Activated naive CD4-positive, alpha-beta T cell treated with anti-CD3 and anti-CD28 coated beads, Interleukin-2, amount 10 ng/mL, durations not matched to agents 7 days and 5 days (primary cell): ENCODE results near the gene LRRK1.

Source experiments
- CTCF ChIA-PET: fragments of 350-600 bp; sonication (Branson Sonifier 250); formaldehyde crosslinking; loops from one replicate; lab custom pipeline; 2021; ENCODE audit warnings: antibody characterized with exemption; lab: Charles Lee
- DNase-seq: peaks from one replicate; pipeline ENCODE4 v3.0.0-alpha.2; 2020
- H3K27ac Mint-ChIP-seq: one replicate; pipeline ENCODE4 v1.8.0; 2021; ENCODE audit warnings: mild to moderate bottlenecking, moderate library complexity, mixed read lengths
- H3K27me3 Mint-ChIP-seq: one replicate; pipeline ENCODE4 v1.8.0; 2021; ENCODE audit warnings: mild to moderate bottlenecking, mixed read lengths
- H3K36me3 Mint-ChIP-seq: one replicate; pipeline ENCODE4 v1.8.0; 2021; ENCODE audit warnings: mixed read lengths
- H3K4me1 Mint-ChIP-seq: one replicate; pipeline ENCODE4 v1.8.0; 2021; ENCODE audit warnings: mixed read lengths
- H3K4me3 Mint-ChIP-seq: one replicate; pipeline ENCODE4 v1.8.0; 2021; ENCODE audit warnings: mild to moderate bottlenecking, moderate library complexity, mixed read lengths
- H3K9me3 Mint-ChIP-seq: one replicate; pipeline ENCODE4 v1.8.0; 2021; ENCODE audit warnings: mixed read lengths

LRRK1 gene

GRCh38 chr15:100885116-100885515, 34.0 kb upstream of the LRRK1 start:
- Mint-ChIP-seq H3K9me3 (no peaks in the 10 kb centered on the region), H3K27me3 (peaks cover 96% of the 10 kb centered on the region), H3K4me3 (no peak overlapping the region), H3K27ac (no peak overlapping the region), H3K36me3 (no peaks in the 10 kb centered on the region), H3K4me1 (peaks cover 14% of the 10 kb centered on the region)
- CTCF ChIA-PET: interaction anchor here (0.7 kb wide), 1 partner anchor 1703 kb away, joined by 3 read pairs; no protein-coding TSS in a partner anchor
- DNase-seq: no peak

- Mint-ChIP-seq H3K27me3 (peaks cover 96% of the 10 kb centered on the region), H3K4me3 (no peak overlapping the region), H3K4me1 (peaks cover 8% of the 10 kb centered on the region), H3K27ac (no peak overlapping the region), H3K9me3 (no peaks in the 10 kb centered on the region), H3K36me3 (no peaks in the 10 kb centered on the region)
- DNase-seq: no peak
- CTCF ChIA-PET: interaction anchor here (0.7 kb wide), 1 partner anchor 1704 kb away, joined by 3 read pairs; no protein-coding TSS in a partner anchor
These were observed 33.3 kb upstream of the LRRK1 start for GRCh38 chr15:100885811-100886210.

GRCh38 chr15:100887211-100887913, 31.8 kb upstream of the LRRK1 start:
- Mint-ChIP-seq H3K27ac (no peak overlapping the region), H3K36me3 (no peaks in the 10 kb centered on the region), H3K27me3 (peaks cover 96% of the 10 kb centered on the region), H3K4me3 (no peak overlapping the region), H3K4me1 (peaks cover 6% of the 10 kb centered on the region), H3K9me3 (no peaks in the 10 kb centered on the region)
- no peak for DNase-seq
- CTCF ChIA-PET: no interaction called here

- CTCF ChIA-PET: interaction anchor here (0.8 to 1.5 kb wide), 4 partner anchors 13 to 29 kb away, joined by 3 to 6 read pairs (median 4); partner anchors contain the start of gene LRRK1
- Mint-ChIP-seq H3K4me1 (peaks cover 6% of the 10 kb centered on the region), H3K9me3 (no peaks in the 10 kb centered on the region), H3K36me3 (no peaks in the 10 kb centered on the region), H3K27me3 (peaks cover 96% of the 10 kb centered on the region), H3K4me3 (no peak overlapping the region), H3K27ac (no peak overlapping the region)
- DNase-seq: no peak
These were observed 29.6 kb upstream of the LRRK1 start for GRCh38 chr15:100889385-100890050.

GRCh38 chr15:100890051-100890720, 29.0 kb upstream of the LRRK1 start:
- CTCF ChIA-PET: interaction anchor here (0.8 to 1.5 kb wide), 3 partner anchors 14 to 28 kb away, joined by 3 to 6 read pairs (median 5); partner anchors contain the start of gene LRRK1

DNA sequence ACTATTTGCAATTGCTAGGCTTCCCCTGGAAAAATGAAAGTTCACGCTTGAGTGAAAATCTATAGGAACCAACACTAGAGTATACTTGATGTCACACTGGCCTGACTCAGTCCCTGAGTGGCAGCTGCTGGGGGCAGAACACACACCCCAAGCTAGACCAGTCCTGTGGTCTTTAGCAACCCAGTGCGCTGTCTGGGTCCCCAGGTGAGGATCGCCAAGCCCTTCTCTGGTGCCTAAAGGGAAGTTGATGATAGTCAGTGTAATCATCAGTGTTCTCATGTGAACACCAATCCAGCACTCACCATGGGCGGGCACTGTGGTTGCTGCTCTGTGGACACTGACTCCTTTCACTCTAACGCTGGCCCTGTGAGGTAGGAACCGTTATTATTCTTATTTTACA, 28.3 kb upstream of the LRRK1 start:
- CTCF ChIA-PET: no interaction called here
- Mint-ChIP-seq H3K4me1 (peaks cover 6% of the 10 kb centered on the region), H3K27ac (peak overlapping the region; percentile 28), H3K27me3 (peaks cover 93% of the 10 kb centered on the region), H3K4me3 (no peak overlapping the region), H3K36me3 (no peaks in the 10 kb centered on the region), H3K9me3 (no peaks in the 10 kb centered on the region)
- no peak for DNase-seq

More at GRCh38 chr15:100890051-100890720, 29.0 kb upstream of the LRRK1 start:
- peaks cover 6% of the 10 kb centered on the region for H3K4me1 Mint-ChIP-seq
- H3K36me3 Mint-ChIP-seq: no peaks in the 10 kb centered on the region
- peaks cover 93% of the 10 kb centered on the region for H3K27me3 Mint-ChIP-seq
- H3K9me3 Mint-ChIP-seq: no peaks in the 10 kb centered on the region
- H3K4me3 Mint-ChIP-seq: no peak overlapping the region
- DNase-seq: no peak
- no peak overlapping the region for H3K27ac Mint-ChIP-seq

GRCh38 chr15:100891307-100892012, 27.7 kb upstream of the LRRK1 start:
- no peak overlapping the region for H3K27ac Mint-ChIP-seq
- H3K4me3 Mint-ChIP-seq: no peak overlapping the region
- peaks cover 88% of the 10 kb centered on the region for H3K27me3 Mint-ChIP-seq
- H3K36me3 Mint-ChIP-seq: no peaks in the 10 kb centered on the region
- CTCF ChIA-PET: no interaction called here
- no peaks in the 10 kb centered on the region for H3K9me3 Mint-ChIP-seq
- no peak for DNase-seq
- H3K4me1 Mint-ChIP-seq: peaks cover 6% of the 10 kb centered on the region

DNA sequence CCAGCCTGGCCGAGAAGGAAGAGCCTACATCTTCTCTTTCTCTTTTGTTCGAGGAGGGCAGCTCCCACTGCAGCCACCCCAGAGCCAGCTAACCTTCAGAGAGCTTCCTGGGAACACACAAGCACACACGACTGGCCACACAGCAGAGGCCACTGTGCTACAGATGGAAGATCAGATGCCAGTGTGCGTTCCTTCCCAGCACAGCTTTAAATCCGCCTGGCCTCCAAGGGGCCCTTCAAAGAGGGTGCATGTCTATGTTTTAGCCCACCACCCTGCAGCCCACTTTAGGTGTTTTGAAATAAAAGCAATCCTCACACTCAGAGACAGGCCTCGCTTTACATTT, 27.2 kb upstream of the LRRK1 start:
- Mint-ChIP-seq H3K27me3 (peaks cover 84% of the 10 kb centered on the region), H3K36me3 (no peaks in the 10 kb centered on the region), H3K9me3 (no peaks in the 10 kb centered on the region), H3K4me1 (peaks cover 6% of the 10 kb centered on the region), H3K27ac (no peak overlapping the region), H3K4me3 (no peak overlapping the region)
- CTCF ChIA-PET: no interaction called here
- no peak for DNase-seq

GRCh38 chr15:100893261-100893963, 25.7 kb upstream of the LRRK1 start:
- DNase-seq: no peak
- CTCF ChIA-PET: no interaction called here
- peaks cover 6% of the 10 kb centered on the region for H3K4me1 Mint-ChIP-seq
- H3K4me3 Mint-ChIP-seq: no peak overlapping the region
- no peaks in the 10 kb centered on the region for H3K36me3 Mint-ChIP-seq
- no peak overlapping the region for H3K27ac Mint-ChIP-seq
- H3K9me3 Mint-ChIP-seq: no peaks in the 10 kb centered on the region
- peaks cover 79% of the 10 kb centered on the region for H3K27me3 Mint-ChIP-seq

DNA sequence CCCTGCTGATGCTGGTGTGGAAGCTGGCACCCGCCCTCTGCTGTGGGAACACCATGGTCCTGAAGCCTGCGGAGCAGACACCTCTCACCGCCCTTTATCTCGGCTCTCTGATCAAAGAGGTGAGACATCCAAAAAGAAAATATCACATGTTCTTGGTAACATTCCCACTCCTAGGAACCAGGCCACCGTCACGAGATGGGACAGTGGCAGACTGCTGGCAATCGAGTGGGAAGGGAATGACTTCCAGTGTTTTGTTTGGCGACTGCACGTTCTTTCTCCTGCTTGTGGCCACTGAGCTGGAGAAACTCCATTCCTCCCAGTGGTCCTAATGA, 25.2 kb upstream of the LRRK1 start:
- CTCF ChIA-PET: no interaction called here

GRCh38 chr15:100895721-100896120, 23.4 kb upstream of the LRRK1 start:
- DNase-seq: no peak
- Mint-ChIP-seq H3K4me3 (no peak overlapping the region), H3K27me3 (peaks cover 56% of the 10 kb centered on the region), H3K9me3 (no peaks in the 10 kb centered on the region), H3K27ac (no peak overlapping the region), H3K4me1 (no peaks in the 10 kb centered on the region), H3K36me3 (no peaks in the 10 kb centered on the region)
- CTCF ChIA-PET: interaction anchor here (0.9 to 1.6 kb wide), 2 partner anchors 111 to 113 kb away, joined by 3 to 7 read pairs; no protein-coding TSS in a partner anchor

More for the DNA sequence above, 25.2 kb upstream of the LRRK1 start:
- Mint-ChIP-seq H3K4me3 (no peak overlapping the region), H3K4me1 (peaks cover 6% of the 10 kb centered on the region), H3K27ac (no peak overlapping the region), H3K27me3 (peaks cover 74% of the 10 kb centered on the region), H3K36me3 (no peaks in the 10 kb centered on the region), H3K9me3 (no peaks in the 10 kb centered on the region)
- no peak for DNase-seq

DNA sequence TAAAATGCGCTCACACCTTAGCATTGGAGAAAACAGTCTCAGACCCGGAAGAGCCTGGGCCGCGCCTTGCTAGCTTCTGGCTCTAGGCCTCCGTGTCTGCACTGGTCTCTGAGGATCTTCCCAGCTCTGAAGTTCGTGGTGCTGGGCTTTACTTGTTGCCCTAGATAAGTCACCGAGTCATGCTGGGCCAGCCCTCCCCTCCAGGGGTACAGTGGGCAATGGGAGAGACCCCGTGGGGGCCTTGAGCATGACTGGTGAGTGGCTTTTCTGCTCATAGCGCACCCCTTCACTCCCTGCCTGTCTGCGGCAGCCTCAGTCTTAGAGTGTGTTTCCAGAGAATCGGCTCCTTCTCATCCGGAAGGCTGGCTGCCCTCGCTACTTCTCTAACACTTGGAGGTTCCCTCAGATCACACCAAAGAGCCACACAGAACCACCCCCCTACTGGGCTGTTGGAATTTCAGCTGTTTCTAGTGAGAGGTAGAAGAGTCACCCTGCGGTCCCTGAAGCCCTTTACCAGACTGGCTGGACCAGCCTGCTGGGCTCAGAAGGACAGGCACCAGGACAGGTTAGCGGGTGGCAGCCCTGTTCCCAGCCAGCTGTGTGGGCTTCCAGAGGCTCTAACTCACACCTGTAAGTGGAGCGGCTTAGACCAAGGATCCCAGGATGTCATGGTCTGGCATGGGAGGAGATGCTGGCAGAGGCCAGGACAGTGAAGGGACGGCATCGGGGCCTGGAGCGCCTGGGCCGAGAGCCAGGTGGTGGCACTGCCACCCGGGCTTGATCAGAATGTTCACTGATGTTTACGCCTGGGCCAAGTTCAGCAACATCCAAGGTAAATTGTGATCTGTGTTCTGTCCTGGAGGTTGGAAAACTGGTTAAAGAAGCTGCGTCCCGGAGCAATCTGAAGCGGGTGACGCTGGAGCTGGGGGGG, 21.7 kb upstream of the LRRK1 start:
- Mint-ChIP-seq H3K27me3 (peaks cover 54% of the 10 kb centered on the region), H3K4me3 (no peak overlapping the region), H3K4me1 (no peaks in the 10 kb centered on the region), H3K27ac (no peak overlapping the region), H3K36me3 (no peaks in the 10 kb centered on the region), H3K9me3 (no peaks in the 10 kb centered on the region)
- CTCF ChIA-PET: interaction anchor here (1.6 kb wide), 1 partner anchor 110 kb away, joined by 7 read pairs; no protein-coding TSS in a partner anchor
- no peak for DNase-seq

GRCh38 chr15:100898152-100898490, 21.0 kb upstream of the LRRK1 start:
- CTCF ChIA-PET: no interaction called here
- no peak for DNase-seq
- no peaks in the 10 kb centered on the region for H3K9me3 Mint-ChIP-seq

More at GRCh38 chr15:100898152-100898490, 21.0 kb upstream of the LRRK1 start:
- no peaks in the 10 kb centered on the region for H3K4me1 Mint-ChIP-seq
- H3K27ac Mint-ChIP-seq: no peak overlapping the region
- H3K4me3 Mint-ChIP-seq: no peak overlapping the region
- no peaks in the 10 kb centered on the region for H3K36me3 Mint-ChIP-seq
- H3K27me3 Mint-ChIP-seq: peaks cover 52% of the 10 kb centered on the region
